Measurements from ENCODE around the gene TSGA10IP.
A peak's percentile ranks its signal among the peaks of the same experiment; 100 is the strongest.
"Not testable (repeated sequence)": the region's sequence is repeated elsewhere in the genome, so short reads cannot be mapped to it uniquely, and the experiment has no call there.

Gene TSGA10IP

GRCh38 chr11:65945941-65946558 lies 770 bp downstream of the TSGA10IP start:
- DNase-seq (ENCODE audit: low read depth in 2 of 2, low spot score in 1 of 2): no peak

DNA sequence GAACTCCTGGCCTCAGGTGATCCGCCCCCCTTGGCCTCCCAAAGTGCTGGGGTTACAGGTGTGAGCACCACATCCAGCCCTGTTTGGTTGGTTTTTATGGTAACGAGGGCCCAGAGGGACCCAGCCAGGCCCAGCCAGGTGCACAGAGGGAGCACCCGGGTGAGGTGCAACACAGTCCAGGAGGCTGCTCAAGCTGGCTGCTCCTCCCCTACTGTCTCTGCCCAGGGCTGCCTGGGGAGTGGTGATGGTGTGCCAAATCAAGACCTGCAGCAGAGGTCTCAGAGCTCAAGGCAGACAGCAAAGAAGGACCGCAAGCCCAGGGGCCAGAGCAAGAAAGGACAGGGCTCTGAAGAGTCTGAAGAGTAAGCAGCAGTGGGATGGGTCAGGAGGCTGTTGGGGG lies 1.4 kb downstream of the TSGA10IP start:
- no peak for DNase-seq (ENCODE audit: low read depth in 2 of 2, low spot score in 1 of 2)

- DNase-seq (ENCODE audit: low read depth in 2 of 2, low spot score in 1 of 2): no peak
Measured at GRCh38 chr11:65947133-65947532, 1.9 kb downstream of the TSGA10IP start.

- DNase-seq (ENCODE audit: low read depth in 2 of 2, low spot score in 1 of 2): no peak
Measured at GRCh38 chr11:65947603-65948125, 2.4 kb downstream of the TSGA10IP start.

DNA sequence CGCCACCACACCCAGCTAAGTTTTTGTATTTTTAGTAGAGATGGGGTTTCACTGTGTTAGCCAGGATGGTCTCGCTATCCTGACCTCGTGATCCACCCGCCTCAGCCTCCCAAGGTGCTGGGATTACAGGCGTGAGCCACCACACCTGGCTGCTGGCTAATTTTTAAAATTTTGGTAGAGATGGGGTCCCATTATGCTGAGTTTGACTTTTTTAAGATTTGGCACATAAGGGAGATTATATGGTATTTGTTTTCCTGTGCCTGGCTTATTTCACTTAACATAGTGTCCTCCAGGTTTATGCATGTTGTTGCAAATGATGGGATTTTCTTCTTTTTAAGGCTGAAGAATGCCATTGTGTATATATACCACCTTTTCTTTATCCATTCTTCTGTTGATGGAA lies 5.4 kb downstream of the TSGA10IP start:
- DNase-seq (ENCODE audit: low read depth in 2 of 2, low spot score in 1 of 2): not testable (repeated sequence)

DNA sequence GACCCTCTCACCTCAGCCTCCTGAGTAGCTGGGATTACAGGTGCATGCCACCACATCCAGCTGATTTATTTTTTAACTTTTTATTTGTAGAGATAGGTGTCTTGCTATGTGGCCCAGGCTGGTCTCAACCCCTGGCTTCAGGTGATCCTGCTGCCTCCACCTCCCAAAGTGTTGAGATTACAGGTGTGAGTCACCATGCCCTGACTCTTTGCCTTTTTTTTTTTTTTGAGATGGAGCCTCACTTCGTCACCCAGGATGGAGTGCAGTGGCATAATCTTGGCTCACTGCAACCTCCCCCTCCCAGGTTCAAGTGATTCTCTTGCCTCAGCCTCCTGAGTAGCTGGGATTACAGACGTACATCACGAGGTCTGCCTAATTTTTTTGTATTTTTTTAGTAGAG lies 6.4 kb downstream of the TSGA10IP start:
- DNase-seq (ENCODE audit: low read depth in 2 of 2, low spot score in 1 of 2): not testable (repeated sequence)

- no peak for DNase-seq (ENCODE audit: low read depth in 2 of 2, low spot score in 1 of 2)
Measured at GRCh38 chr11:65952052-65952521, 6.8 kb downstream of the TSGA10IP start.

- no peak for DNase-seq (ENCODE audit: low read depth in 2 of 2, low spot score in 1 of 2)
Measured at GRCh38 chr11:65953471-65953870, 8.2 kb downstream of the TSGA10IP start.

- no peak for DNase-seq (ENCODE audit: low read depth in 2 of 2, low spot score in 1 of 2)
Measured at GRCh38 chr11:65954771-65955170, 9.5 kb downstream of the TSGA10IP start.

DNA sequence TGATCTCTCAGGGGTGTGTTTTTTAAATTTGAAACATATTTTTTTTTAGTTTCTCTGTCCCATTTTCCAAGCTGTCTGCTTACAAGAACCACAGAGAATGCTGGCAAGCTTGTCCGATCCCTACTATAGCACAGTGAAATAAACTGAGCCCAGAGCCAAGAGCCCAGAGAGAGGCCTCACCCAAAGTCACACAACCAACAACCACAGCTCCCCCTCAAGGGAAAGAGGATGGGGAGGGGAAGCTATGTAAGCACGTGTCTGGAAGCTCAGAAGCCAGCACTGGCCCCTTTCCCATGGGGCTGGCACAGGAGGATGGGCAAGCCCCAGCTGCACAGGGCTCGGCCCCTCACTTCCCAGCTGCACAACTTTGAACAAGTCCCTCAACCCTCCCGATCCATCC lies 13.0 kb downstream of the TSGA10IP start:
- DNase-seq (ENCODE audit: low read depth in 2 of 2, low spot score in 1 of 2): no peak

- no peak for DNase-seq (ENCODE audit: low read depth in 2 of 2, low spot score in 1 of 2)
Measured at GRCh38 chr11:65958774-65959420, 13.6 kb downstream of the TSGA10IP start.

DNA sequence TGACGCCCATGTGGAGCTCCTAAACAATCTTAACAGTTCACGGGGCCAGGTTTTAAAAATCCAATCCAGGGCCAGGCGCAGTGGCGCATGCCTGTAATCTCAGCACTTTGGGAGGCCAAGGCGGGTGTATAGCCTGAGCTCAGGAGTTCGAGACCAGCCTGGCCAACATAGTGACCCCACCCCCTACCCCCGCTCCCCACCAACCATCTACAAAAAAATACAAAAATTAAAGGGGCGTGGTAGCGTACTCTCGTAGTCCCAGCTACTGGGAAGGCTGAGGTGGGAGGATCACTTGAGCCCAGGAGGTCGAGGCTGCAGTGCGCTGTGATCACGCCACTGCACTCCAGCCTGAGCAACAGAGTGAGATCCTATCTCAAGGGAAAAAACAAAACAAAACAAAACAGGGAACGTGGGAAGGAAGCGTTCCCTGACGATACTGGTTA lies 15.6 kb downstream of the TSGA10IP start:
- no peak for DNase-seq (ENCODE audit: low read depth in 2 of 2, low spot score in 1 of 2)

- DNase-seq (ENCODE audit: low read depth in 2 of 2, low spot score in 1 of 2): peak; percentile 83 to 93
Measured at GRCh38 chr11:65961267-65962140, 16.2 kb downstream of the TSGA10IP start, which contains the start of gene SART1. SART1 (plus strand) TSS chr11:65961734; CDS start chr11:65961781, 47 bp downstream.

GRCh38 chr11:65962141-65962564 lies 16.9 kb downstream of the TSGA10IP start:
- no peak for DNase-seq (ENCODE audit: low read depth in 2 of 2, low spot score in 1 of 2)

GRCh38 chr11:65964906-65965305 lies 19.6 kb downstream of the TSGA10IP start:
- DNase-seq (ENCODE audit: low read depth in 2 of 2, low spot score in 1 of 2): no peak

DNA sequence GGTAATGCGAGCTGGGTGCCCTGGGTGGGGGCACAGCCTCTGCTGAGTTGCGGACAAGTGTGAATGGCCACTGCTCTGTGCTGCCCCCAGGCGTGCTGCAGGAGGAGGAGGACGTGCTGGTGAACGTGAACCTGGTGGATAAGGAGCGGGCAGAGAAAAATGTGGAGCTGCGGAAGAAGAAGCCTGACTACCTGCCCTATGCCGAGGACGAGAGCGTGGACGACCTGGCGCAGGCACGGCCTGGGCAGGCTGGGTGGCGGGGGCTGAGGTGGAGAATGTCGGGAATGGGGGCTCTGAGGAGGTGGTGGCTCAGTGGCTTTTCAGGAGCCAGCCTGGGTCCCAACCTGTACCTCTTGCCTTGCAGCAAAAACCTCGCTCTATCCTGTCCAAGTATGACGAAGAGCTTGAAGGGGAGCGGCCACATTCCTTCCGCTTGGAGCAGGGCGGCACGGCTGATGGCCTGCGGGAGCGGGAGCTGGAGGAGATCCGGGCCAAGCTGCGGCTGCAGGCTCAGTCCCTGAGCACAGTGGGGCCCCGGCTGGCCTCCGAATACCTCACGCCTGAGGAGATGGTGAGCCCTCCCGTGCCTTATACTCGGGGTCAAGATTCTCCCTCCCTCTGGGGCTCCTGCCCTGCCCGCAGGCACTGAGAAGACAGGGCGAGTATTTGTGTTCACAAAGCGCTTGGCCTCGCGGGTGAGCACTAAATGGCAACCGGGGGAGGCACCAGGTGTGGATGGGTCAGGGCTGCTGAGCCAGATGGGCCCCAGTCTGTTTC lies 20.9 kb downstream of the TSGA10IP start:
- no peak for DNase-seq (ENCODE audit: low read depth in 2 of 2, low spot score in 1 of 2)

DNA sequence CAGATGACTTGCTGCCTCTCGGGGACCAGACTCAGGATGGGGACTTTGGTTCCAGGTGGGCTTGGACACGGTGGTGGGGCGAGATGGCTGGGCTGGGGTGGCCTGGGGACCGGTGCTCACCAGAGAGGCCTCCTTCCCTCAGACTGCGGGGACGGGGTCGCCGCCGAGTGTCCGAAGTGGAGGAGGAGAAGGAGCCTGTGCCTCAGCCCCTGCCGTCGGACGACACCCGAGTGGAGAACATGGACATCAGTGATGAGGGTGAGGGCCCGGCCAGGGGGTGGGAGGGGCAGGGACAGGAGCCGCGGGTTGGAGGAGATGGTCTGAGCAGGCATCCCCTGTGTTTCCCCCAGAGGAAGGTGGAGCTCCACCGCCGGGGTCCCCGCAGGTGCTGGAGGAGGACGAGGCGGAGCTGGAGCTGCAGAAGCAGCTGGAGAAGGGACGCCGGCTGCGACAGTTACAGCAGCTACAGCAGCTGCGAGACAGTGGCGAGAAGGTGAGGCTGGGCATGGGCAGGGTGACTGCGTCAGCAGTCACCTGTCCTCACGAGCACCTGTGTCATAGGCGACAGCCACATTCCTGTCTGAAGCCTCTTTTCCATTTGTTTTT lies 22.2 kb downstream of the TSGA10IP start:
- DNase-seq (ENCODE audit: low read depth in 2 of 2, low spot score in 1 of 2): no peak

GRCh38 chr11:65968600-65969482 lies 23.6 kb downstream of the TSGA10IP start:
- no peak for DNase-seq (ENCODE audit: low read depth in 2 of 2, low spot score in 1 of 2)

DNA sequence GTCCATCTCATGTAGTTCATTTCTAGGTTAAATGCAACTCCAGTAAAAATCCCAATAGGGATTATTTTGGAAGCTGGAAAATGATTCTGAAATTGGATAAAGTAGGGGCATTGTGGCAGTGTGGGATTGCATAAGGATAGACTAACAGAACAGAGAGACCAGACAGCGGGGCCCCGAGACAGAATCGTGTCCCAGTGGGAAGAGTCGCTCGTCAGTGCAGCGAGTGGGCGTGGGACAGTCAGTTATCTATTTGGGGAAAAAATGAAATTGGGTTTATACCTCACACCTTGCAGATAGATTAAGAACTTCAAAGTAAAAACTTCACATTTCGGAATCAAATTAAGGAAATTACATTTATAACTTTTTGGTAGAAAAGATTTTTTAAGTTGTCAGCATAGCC lies 26.8 kb downstream of the TSGA10IP start:
- no peak for DNase-seq (ENCODE audit: low read depth in 2 of 2, low spot score in 1 of 2)

Measured in stimulated activated CD8-positive, alpha-beta memory T cell treated with anti-CD3 and anti-CD28 coated beads, Interleukin-4, amount 100 ng/mL, for 1 hour (primary cell).